OCI-LY7 (cell line): ENCODE results near the gene C9orf50. TPM values are rescaled to one million over a fixed set of nuclear protein-coding genes. Genes with fewer than 3 reads are reported as not detected.

Source experiments
- BruUV-seq: library from RNA; stranded (reverse); fragments of 400-500 nt; replicated peaks from 2 replicates; lab custom pipeline; 2021; lab: Mats Ljungman, UMichigan
- CTCF ChIA-PET: fragments of 300-600 bp; sonication (Branson Sonifier 250); formaldehyde crosslinking; loops from one replicate; lab custom pipeline; 2022; ENCODE audit warnings: antibody characterized with exemption; ENCODE audit not compliant: unreplicated experiment; lab: Charles Lee
- POLR2A ChIA-PET: fragments of 300-600 bp; sonication (Branson Sonifier 250); formaldehyde crosslinking; loops from one replicate; lab custom pipeline; 2022; ENCODE audit warnings: antibody characterized with exemption; lab: Charles Lee
- DNase-seq: peaks from one replicate; pipeline ENCODE4 v3.0.0-alpha.2; 2015; ENCODE audit warnings: low spot score
- H2AFZ ChIP-seq: fragments of 200-600 bp; sonication (generic), shearing (Covaris generic); 2 replicates; pipeline ENCODE4 v1.6.1; 2014; ENCODE audit warnings: mild to moderate bottlenecking, antibody characterized with exemption, low read length, moderate library complexity
- H3K27ac ChIP-seq: fragments of 200-600 bp; sonication (generic); 2 replicates; pipeline ENCODE4 v1.5.1; 2014; ENCODE audit warnings: mixed run types, low read depth, mild to moderate bottlenecking, moderate library complexity, low read length, inconsistent platforms; ENCODE audit not compliant: poor library complexity, severe bottlenecking
- H3K36me3 ChIP-seq: fragments of 200-600 bp; sonication (generic); 2 replicates; pipeline ENCODE4 v1.6.1; 2014; ENCODE audit warnings: mild to moderate bottlenecking, antibody characterized with exemption, low read length, moderate library complexity, mixed read lengths; ENCODE audit not compliant: insufficient read depth
- H3K4me1 ChIP-seq: fragments of 200-600 bp; sonication (generic); 2 replicates; pipeline ENCODE4 v1.5.1; 2014; ENCODE audit warnings: mild to moderate bottlenecking, low read length; ENCODE audit not compliant: insufficient read depth, poor library complexity, severe bottlenecking
- H3K4me2 ChIP-seq: fragments of 200-600 bp; sonication (generic); 2 replicates; pipeline ENCODE4 v1.6.1; 2014; ENCODE audit warnings: mild to moderate bottlenecking, low read length
- H3K4me3 ChIP-seq: fragments of 200-600 bp; sonication (generic); 2 replicates; pipeline ENCODE4 v1.5.1; 2014; ENCODE audit warnings: mild to moderate bottlenecking, low read depth, low read length; ENCODE audit not compliant: poor library complexity, severe bottlenecking
- H3K79me2 ChIP-seq: fragments of 200-600 bp; sonication (generic); 2 replicates; pipeline ENCODE4 v1.6.1; 2016; ENCODE audit warnings: low read depth, mild to moderate bottlenecking, low read length, moderate library complexity, mixed read lengths; ENCODE audit not compliant: insufficient read depth
- H3K9me2 ChIP-seq: fragments of 200-600 bp; sonication (generic); 2 replicates; pipeline ENCODE4 v1.6.1; 2016; ENCODE audit warnings: mild to moderate bottlenecking, low read length, mixed read lengths; ENCODE audit not compliant: insufficient read depth
- H3K9me3 ChIP-seq: fragments of 200-600 bp; sonication (generic); 2 replicates; pipeline ENCODE4 v1.6.1; 2014; ENCODE audit warnings: mild to moderate bottlenecking, mixed run types, low read length, mixed read lengths
- H4K20me1 ChIP-seq: fragments of 200-600 bp; sonication (generic); 2 replicates; pipeline ENCODE4 v1.6.1; 2014; ENCODE audit warnings: mild to moderate bottlenecking, antibody characterized with exemption, low read length, moderate library complexity, mixed read lengths; ENCODE audit not compliant: insufficient read depth
- EZH2phosphoT487 ChIP-seq: fragments of 200-600 bp; sonication (generic); IDR thresholded peaks from 2 replicates; pipeline ENCODE4 v1.6.1; 2018; ENCODE audit warnings: low read depth, borderline replicate concordance, mild to moderate bottlenecking, mixed run types, antibody characterized with exemption, low read length, moderate library complexity, mixed read lengths
- intact Hi-C: fragments of 100-400 bp; cut with micrococcal nuclease; formaldehyde crosslinking; loops from one replicate; pipeline ENCODE4 v1.10.0; 2022; ENCODE audit not compliant: unreplicated experiment
- total RNA-seq, 2 experiments: library from RNA; depleted of rRNA in 1 of 2; stranded (reverse); fragments of >200 nt in 1 of 2; shearing (Covaris generic) in 1 of 2; gene quantifications; 2 replicates each; pipeline ENCODE4 v1.2.3, GENCODE V29; 2014 to 2022
- TF ChIP-seq, protein P1 (sequence below): fragments of 200-600 bp; sonication (generic); conservative IDR thresholded peaks from 2 replicates; pipeline ENCODE4 v1.5.1; 2014; ENCODE audit warnings: mild to moderate bottlenecking, antibody characterized with exemption, low read length, moderate library complexity, mixed read lengths

Gene C9orf50
- total RNA-seq, 2 experiments from 2014 or later = not detected

DNA sequence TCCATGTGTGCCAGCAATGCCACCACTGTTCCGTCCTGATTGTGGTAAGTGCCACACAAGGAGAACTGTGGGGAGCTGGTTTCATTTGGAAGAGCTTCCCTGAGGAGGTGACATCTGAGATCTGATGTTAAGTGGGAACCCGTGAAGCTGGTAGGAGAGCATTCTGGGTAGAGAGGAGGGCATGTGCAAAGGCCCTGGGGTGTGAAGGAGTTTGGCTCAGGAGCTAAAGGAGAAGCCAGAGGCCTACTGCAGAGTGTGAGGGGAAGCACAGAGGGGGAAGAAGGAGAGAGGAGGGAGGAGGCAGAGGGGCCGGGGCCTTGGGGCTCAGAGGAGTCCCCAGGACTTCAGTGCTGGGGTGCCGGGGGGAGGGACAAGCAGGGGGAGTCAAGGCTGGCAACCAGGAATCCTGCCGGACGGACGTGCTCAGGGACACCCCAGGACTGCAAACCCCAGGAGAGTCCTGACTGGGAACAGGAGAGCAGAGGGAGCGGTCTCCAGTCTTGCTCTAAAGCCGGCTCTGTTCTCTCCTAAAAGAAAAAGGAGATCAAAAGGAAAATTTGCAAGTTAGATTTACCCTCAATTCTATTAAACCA lies 19.7 kb downstream of the C9orf50 start:
- Histone ChIP-seq H3K9me2 (no peaks in the 10 kb centered on the region), H3K36me3 (no peaks in the 10 kb centered on the region), H3K27ac (no peak overlapping the region), H3K4me3 (no peak overlapping the region), H4K20me1 (no peaks in the 10 kb centered on the region), H3K79me2 (no peaks in the 10 kb centered on the region), H2AFZ (no peak overlapping the region), H3K4me1 (peaks cover 15% of the 10 kb centered on the region), H3K9me3 (no peaks in the 10 kb centered on the region), H3K4me2 (no peak overlapping the region)
- no peak for DNase-seq
- BruUV-seq = no TSS peak
- ChIA-PET POLR2A (interaction anchor here (1.0 kb wide), 1 partner anchor 17 kb away, joined by 3 read pairs; no protein-coding TSS in a partner anchor), CTCF (interaction anchor here (0.6 to 0.7 kb wide), 2 partner anchors 14 to 212 kb away, joined by 3 read pairs; no protein-coding TSS in a partner anchor)
- TF ChIP-seq EZH2phosphoT487 = no peak
- TF ChIP-seq, protein P1, sequence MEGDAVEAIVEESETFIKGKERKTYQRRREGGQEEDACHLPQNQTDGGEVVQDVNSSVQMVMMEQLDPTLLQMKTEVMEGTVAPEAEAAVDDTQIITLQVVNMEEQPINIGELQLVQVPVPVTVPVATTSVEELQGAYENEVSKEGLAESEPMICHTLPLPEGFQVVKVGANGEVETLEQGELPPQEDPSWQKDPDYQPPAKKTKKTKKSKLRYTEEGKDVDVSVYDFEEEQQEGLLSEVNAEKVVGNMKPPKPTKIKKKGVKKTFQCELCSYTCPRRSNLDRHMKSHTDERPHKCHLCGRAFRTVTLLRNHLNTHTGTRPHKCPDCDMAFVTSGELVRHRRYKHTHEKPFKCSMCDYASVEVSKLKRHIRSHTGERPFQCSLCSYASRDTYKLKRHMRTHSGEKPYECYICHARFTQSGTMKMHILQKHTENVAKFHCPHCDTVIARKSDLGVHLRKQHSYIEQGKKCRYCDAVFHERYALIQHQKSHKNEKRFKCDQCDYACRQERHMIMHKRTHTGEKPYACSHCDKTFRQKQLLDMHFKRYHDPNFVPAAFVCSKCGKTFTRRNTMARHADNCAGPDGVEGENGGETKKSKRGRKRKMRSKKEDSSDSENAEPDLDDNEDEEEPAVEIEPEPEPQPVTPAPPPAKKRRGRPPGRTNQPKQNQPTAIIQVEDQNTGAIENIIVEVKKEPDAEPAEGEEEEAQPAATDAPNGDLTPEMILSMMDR = no peak
- intact Hi-C loops = no loop called here

DNA sequence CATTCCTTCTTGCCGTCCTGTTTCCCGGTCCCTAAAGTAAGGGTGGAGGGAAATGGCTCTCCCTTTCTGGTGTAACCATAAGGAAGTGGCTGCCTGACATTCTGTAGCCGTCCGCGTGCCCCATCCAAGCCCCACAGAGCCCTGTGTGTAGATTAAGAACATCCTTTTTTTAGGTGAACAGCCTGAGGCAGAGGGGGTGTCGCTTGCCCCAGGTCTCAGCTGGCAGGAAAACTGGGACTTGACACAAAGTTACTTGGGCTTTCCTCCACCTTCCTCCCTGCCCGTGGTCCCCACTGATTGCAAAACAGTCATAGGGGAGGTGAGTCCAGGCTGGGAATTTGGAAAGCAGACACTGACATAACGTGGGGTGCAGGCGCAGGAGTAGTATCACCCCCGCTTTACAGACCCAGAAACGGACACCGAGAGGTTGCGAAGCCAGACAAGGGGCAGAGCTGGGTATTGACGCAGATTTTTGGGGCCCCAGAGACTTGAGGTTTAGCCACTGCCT lies 22.8 kb downstream of the C9orf50 start:
- Histone ChIP-seq H3K79me2 (no peaks in the 10 kb centered on the region), H4K20me1 (no peaks in the 10 kb centered on the region), H3K4me1 (peaks cover 6% of the 10 kb centered on the region), H2AFZ (no peak overlapping the region), H3K27ac (no peak overlapping the region), H3K36me3 (no peaks in the 10 kb centered on the region), H3K9me3 (no peaks in the 10 kb centered on the region), H3K4me3 (no peak overlapping the region), H3K9me2 (no peaks in the 10 kb centered on the region), H3K4me2 (no peak overlapping the region)
- CTCF ChIA-PET = no interaction called here
- no peak for DNase-seq
- BruUV-seq = no TSS peak
- POLR2A ChIA-PET = no interaction called here
- no peak for TF ChIP-seq EZH2phosphoT487
- TF ChIP-seq, protein P1 = no peak
- intact Hi-C loops = no loop called here
